Measurements from ENCODE around the gene COL6A1. TPM values are rescaled to one million over a fixed set of nuclear protein-coding genes. Genes with fewer than 3 reads are reported as not detected.

The COL6A1 gene
- total and polyA plus RNA-seq, 2 of the 4 experiments (the other 2 are of a cell fraction) = 173 to 1,578 TPM

DNA sequence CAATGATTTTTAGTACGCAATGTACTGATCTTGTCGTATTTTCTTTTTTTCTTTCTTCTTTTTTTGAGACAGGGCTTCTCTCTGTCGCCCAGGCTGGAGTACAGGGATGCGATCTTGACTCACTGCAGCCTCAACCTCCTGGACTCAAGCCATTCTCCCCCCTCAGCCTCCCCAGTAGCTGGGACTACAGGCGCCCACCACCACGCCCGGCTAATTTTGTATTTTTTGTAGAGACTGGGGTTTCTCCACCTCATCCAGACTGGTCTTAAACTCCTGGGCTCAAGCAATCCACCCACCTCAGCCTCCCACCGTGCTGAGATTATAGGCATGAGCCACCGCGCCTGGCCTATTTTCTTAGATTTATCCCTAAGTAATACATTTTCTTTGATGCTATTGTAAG, 72.5 kb downstream of the COL6A1 start:
- peak overlapping the region; percentile 95 for H3K4ac ChIP-seq (ENCODE audit: low read depth, low read length)
- DNase-seq (no peak), ATAC-seq (ENCODE audit: low read depth) (no peak)
- no peak overlapping the region for H2AFZ ChIP-seq (replicated peaks; ENCODE audit: low read length, poor library complexity)
- H2BK5ac ChIP-seq (ENCODE audit: low read depth, low read length, poor library complexity, severe bottlenecking) = peak overlapping the region; percentile 97
- H3K4me3 ChIP-seq (ENCODE audit: insufficient read depth, low read depth, low read length) = no peak overlapping the region
- H3K9me3 ChIP-seq (ENCODE audit: control insufficient read depth, insufficient read depth, low read length) = no peaks in the 10 kb centered on the region
- no peak overlapping the region for H2AK9ac ChIP-seq (replicated peaks; ENCODE audit: low read depth, low read length, poor library complexity)
- H4K8ac ChIP-seq (ENCODE audit: low read depth in 2 of 2, low read length in 2 of 2) = peak overlapping the region; percentile 52 to 72
- no peak overlapping the region for H3K9ac ChIP-seq (ENCODE audit: low read depth, low read length)
- ChIA-PET CTCF (no interaction called here), POLR2A (ENCODE audit: unreplicated experiment) (no interaction called here)
- H3K79me1 ChIP-seq (ENCODE audit: low read depth in 1 of 2, low read length in 2 of 2) = peaks cover 5 to 64% of the 10 kb centered on the region in 2 experiments; a peak in 3 of 4 replicates
- WGBS, 2 experiments (ENCODE audit: extremely low coverage in 2 of 2, insufficient read length in 1 of 2) = no CpG with 5 or more reads among the region's 10 CpGs
- H3K9me1 ChIP-seq (ENCODE audit: insufficient read depth, low read length) = peaks cover 27% of the 10 kb centered on the region
- no peaks in the 10 kb centered on the region for H3K27me3 ChIP-seq (ENCODE audit: control insufficient read depth, insufficient read depth, low read length)
- no TSS peak for BruUV-seq (replicated peaks)
- dilution Hi-C loops (cut with HindIII; ENCODE audit: low sequenced_read_pairs, unreplicated experiment) = no loop called here
- 0 out of 2 replicates have a peak, but pooled peaks cover under 1% of the 10 kb centered on the region for H4K20me1 ChIP-seq (ENCODE audit: insufficient read depth, low read length)
- peak overlapping the region; percentile 46 for H3K14ac ChIP-seq (replicated peaks; ENCODE audit: low read depth, low read length)
- peak overlapping the region; percentile 93 for H2BK120ac ChIP-seq (ENCODE audit: low read depth, low read length)
- H3K18ac ChIP-seq (ENCODE audit: low read depth, low read length) = peak overlapping the region; percentile 22; the same call in 1 of the 2 replicates
- in situ Hi-C loops (cut with MboI; ENCODE audit: low sequenced_read_pairs) = no loop called here
- H2BK20ac ChIP-seq (ENCODE audit: low read depth, low read length) = peak overlapping the region; percentile 77
- H4K5ac ChIP-seq (ENCODE audit: low read depth, low read length) = 0 out of 2 replicates have a peak overlapping the region, but pooled peaks have one; percentile 16
- H2BK15ac ChIP-seq (ENCODE audit: low read depth, low read length) = peak overlapping the region; percentile 87
- no peak overlapping the region for H3K4me2 ChIP-seq (ENCODE audit: low read depth, low read length)
- TF ChIP-seq MAZ (IDR thresholded peaks at IDR 0.05; ENCODE audit: borderline replicate concordance, low read depth, low read length) (no peak), POLR2A (IDR thresholded peaks at IDR 0.05; ENCODE audit: low read depth, low read length) (no peak), FOS (IDR thresholded peaks at IDR 0.05; ENCODE audit: low read depth, low read length) (no peak), CEBPB (IDR thresholded peaks at IDR 0.05; ENCODE audit: low read depth, low read length) (no peak), MAFK (IDR thresholded peaks at IDR 0.05; ENCODE audit: low read depth, low read length) (no peak)
- TF ChIP-seq, protein P1, sequence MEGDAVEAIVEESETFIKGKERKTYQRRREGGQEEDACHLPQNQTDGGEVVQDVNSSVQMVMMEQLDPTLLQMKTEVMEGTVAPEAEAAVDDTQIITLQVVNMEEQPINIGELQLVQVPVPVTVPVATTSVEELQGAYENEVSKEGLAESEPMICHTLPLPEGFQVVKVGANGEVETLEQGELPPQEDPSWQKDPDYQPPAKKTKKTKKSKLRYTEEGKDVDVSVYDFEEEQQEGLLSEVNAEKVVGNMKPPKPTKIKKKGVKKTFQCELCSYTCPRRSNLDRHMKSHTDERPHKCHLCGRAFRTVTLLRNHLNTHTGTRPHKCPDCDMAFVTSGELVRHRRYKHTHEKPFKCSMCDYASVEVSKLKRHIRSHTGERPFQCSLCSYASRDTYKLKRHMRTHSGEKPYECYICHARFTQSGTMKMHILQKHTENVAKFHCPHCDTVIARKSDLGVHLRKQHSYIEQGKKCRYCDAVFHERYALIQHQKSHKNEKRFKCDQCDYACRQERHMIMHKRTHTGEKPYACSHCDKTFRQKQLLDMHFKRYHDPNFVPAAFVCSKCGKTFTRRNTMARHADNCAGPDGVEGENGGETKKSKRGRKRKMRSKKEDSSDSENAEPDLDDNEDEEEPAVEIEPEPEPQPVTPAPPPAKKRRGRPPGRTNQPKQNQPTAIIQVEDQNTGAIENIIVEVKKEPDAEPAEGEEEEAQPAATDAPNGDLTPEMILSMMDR (conservative IDR thresholded peaks at IDR 0.05; ENCODE audit: low read depth, low read length) = no peak
- TF ChIP-seq, protein P2, sequence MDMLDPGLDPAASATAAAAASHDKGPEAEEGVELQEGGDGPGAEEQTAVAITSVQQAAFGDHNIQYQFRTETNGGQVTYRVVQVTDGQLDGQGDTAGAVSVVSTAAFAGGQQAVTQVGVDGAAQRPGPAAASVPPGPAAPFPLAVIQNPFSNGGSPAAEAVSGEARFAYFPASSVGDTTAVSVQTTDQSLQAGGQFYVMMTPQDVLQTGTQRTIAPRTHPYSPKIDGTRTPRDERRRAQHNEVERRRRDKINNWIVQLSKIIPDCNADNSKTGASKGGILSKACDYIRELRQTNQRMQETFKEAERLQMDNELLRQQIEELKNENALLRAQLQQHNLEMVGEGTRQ (IDR thresholded peaks at IDR 0.05; ENCODE audit: low read depth, low read length) = no peak
- H3K23ac ChIP-seq (ENCODE audit: low read depth, low read length) = peak overlapping the region; percentile 41; the same call in 1 of the 2 replicates
- peak overlapping the region; percentile 99 for H3K27ac ChIP-seq (ENCODE audit: insufficient read depth, low read length)
- intact Hi-C loops (cut with micrococcal nuclease) = no loop called here
- H2AK5ac ChIP-seq (ENCODE audit: low read depth, low read length) = peak overlapping the region; percentile 95
- H3K56ac ChIP-seq (ENCODE audit: extremely low read depth, insufficient read depth, low read length) = no peak overlapping the region
- peak overlapping the region; percentile 73 for H4K91ac ChIP-seq (ENCODE audit: insufficient read depth, low read depth, low read length)
- no peaks in the 10 kb centered on the region for H3K36me3 ChIP-seq (ENCODE audit: control insufficient read depth, insufficient read depth, low read length)
- peaks cover 43% of the 10 kb centered on the region for H3K4me1 ChIP-seq (ENCODE audit: control insufficient read depth, insufficient read depth, low read length)

Measured in IMR-90 (cell line).